ENCODE measurements around the gene KSR1.

GRCh38 chr17:27414271-27414670 is 42.0 kb upstream of the KSR1 start:
- TF ChIP-seq CTCF (IDR thresholded peaks at IDR 0.05; ENCODE audit: low read depth, low read length) (no peak), EZH2phosphoT487 (IDR thresholded peaks at IDR 0.05; ENCODE audit: low read depth) (no peak)

Data from OCI-LY3 (cell line).